Measurements from ENCODE around the gene CDC20. TPM values are rescaled to one million over a fixed set of nuclear protein-coding genes. Genes with fewer than 3 reads are reported as not detected.

Gene CDC20
- total and polyA plus RNA-seq, 2 donors (not counting 1 experiment from before 2014, with no cell fraction given): 1.1 to 1.5 TPM

GRCh38 chr1:43366179-43366578, 7.4 kb downstream of the CDC20 start:
- no peaks in the 10 kb centered on the region for H3K27me3 ChIP-seq (replicated peaks in 1 of 4; ENCODE audit: control extremely low read depth in 1 of 4, control insufficient read depth in 3 of 4, insufficient read depth in 4 of 4, low read length in 3 of 4)
- Mint-ChIP-seq H3K9me3 (ENCODE audit: insufficient read depth) (no peaks in the 10 kb centered on the region), H3K27ac (peak overlapping the region; percentile 75), H3K27me3 (no peaks in the 10 kb centered on the region), H3K4me1 (peaks cover 41% of the 10 kb centered on the region), H3K4me3 (peak overlapping the region; percentile 93)
- H3K4me2 ChIP-seq (replicated peaks; ENCODE audit: low read depth, low read length, poor library complexity, severe bottlenecking): peak overlapping the region; percentile 100
- WGBS (ENCODE audit: insufficient coverage): 84% methylated on average over 4 of the region's 11 CpGs
- peaks cover 32% of the 10 kb centered on the region for H4K20me1 ChIP-seq (ENCODE audit: control insufficient read depth, insufficient read depth, low read length, poor library complexity, severe bottlenecking)
- H2AFZ ChIP-seq (ENCODE audit: insufficient read depth, low read depth, low read length, poor library complexity, severe bottlenecking): no peak overlapping the region
- no peak for DNase-seq
- no peak overlapping the region for H3K9ac ChIP-seq (ENCODE audit: low read length)
- peaks cover 18 to 26% of the 10 kb centered on the region in 2 donors for H3K4me1 ChIP-seq (ENCODE audit: control insufficient read depth in 2 of 2, insufficient read depth in 2 of 2, low read length in 2 of 2)
- peaks cover 0 to 38% of the 10 kb centered on the region in 2 experiments for H3K36me3 ChIP-seq (replicated peaks in 1 of 2; ENCODE audit: control extremely low read depth in 1 of 2, control insufficient read depth in 1 of 2, extremely low read depth in 1 of 2, insufficient read depth in 2 of 2, low read length in 1 of 2)
- no peak for ATAC-seq (ENCODE audit: low read depth)
- intact Hi-C loops (cut with micrococcal nuclease): loop anchor here (5.0 to 10.0 kb wide), 4 partner anchors 286 to 666 kb away; partner anchors contain the start of genes C1orf50, KDM4A, P3H1 and SLC2A1
- ChIA-PET POLR2A (no interaction called here), CTCF (interaction anchor here (1.1 kb wide), 1 partner anchor 139 kb away, joined by 3 read pairs; no protein-coding TSS in a partner anchor)
- H3K79me2 ChIP-seq (ENCODE audit: control insufficient read depth, insufficient read depth, low read length): peaks cover 52% of the 10 kb centered on the region
- no peaks in the 10 kb centered on the region for H3K9me3 ChIP-seq (ENCODE audit: control extremely low read depth in 1 of 3, control insufficient read depth in 2 of 3, insufficient read depth in 1 of 3, low read length in 2 of 3)
- no peak overlapping the region for H3K4me3 ChIP-seq (ENCODE audit: control extremely low read depth in 1 of 5, extremely low read depth in 1 of 5, insufficient read depth in 1 of 5, low read depth in 2 of 5, low read length in 4 of 5)
- H3K27ac ChIP-seq (ENCODE audit: low read length in 2 of 2): peak overlapping the region in 1 of 2 donors; percentile 96
- no peak for TF ChIP-seq EZH2 (IDR thresholded peaks at IDR 0.05; ENCODE audit: borderline replicate concordance, insufficient read depth, low read depth, low read length, poor library complexity, severe bottlenecking)

DNA sequence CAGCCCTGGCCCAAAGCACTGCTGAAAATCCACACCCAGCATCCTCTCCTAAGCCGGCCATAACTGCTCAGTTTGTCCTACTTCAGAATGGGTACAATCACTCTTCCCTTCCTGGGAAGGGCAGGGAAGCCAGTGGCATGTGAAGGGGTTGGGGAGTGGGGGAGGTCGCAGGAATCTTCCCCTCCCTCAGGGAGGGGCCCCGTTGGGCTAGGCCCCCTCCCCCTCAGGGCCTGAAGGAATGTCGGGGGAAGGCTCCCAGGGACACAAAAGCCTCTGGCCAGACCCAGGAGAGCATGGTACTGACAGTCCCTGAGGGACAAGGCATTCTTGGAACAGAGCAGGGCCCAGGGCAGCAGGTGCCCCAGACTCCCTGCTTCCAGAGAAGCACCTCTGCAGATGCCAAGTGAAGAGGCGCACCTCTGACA, 7.8 kb downstream of the CDC20 start:
- H2AFZ ChIP-seq (ENCODE audit: insufficient read depth, low read depth, low read length, poor library complexity, severe bottlenecking): peak overlapping the region; percentile 87

More for the DNA sequence above, 7.8 kb downstream of the CDC20 start:
- H3K4me3 ChIP-seq (ENCODE audit: control extremely low read depth in 1 of 5, extremely low read depth in 1 of 5, insufficient read depth in 1 of 5, low read depth in 2 of 5, low read length in 4 of 5): peak overlapping the region in 4 of 5 experiments; percentile 78 to 90 (median 84)
- H3K27me3 ChIP-seq (replicated peaks in 1 of 4; ENCODE audit: control extremely low read depth in 1 of 4, control insufficient read depth in 3 of 4, insufficient read depth in 4 of 4, low read length in 3 of 4): no peaks in the 10 kb centered on the region
- Mint-ChIP-seq H3K4me1 (peaks cover 45% of the 10 kb centered on the region), H3K9me3 (ENCODE audit: insufficient read depth) (no peaks in the 10 kb centered on the region), H3K27me3 (no peaks in the 10 kb centered on the region), H3K4me3 (peak overlapping the region; percentile 93), H3K27ac (peak overlapping the region; percentile 94)
- intact Hi-C loops (cut with micrococcal nuclease): loop anchor here (5.0 to 10.0 kb wide), 4 partner anchors 286 to 666 kb away; partner anchors contain the start of genes C1orf50, KDM4A, P3H1 and SLC2A1
- ATAC-seq (ENCODE audit: low read depth) (no peak), DNase-seq (no peak)
- H3K79me2 ChIP-seq (ENCODE audit: control insufficient read depth, insufficient read depth, low read length): peaks cover 52% of the 10 kb centered on the region
- ChIA-PET POLR2A (interaction anchor here (0.5 to 2.5 kb wide), 3 partner anchors 8 to 577 kb away, joined by 3 to 34 read pairs (median 23); partner anchors contain the start of genes CDC20, MED8 and SZT2), CTCF (interaction anchor here (2.5 kb wide), 1 partner anchor 48 kb away, joined by 11 read pairs; no protein-coding TSS in a partner anchor)
- H3K4me2 ChIP-seq (replicated peaks; ENCODE audit: low read depth, low read length, poor library complexity, severe bottlenecking): peak overlapping the region; percentile 100
- 48% methylated on average over 2 of the region's 5 CpGs for WGBS (ENCODE audit: insufficient coverage)
- no peak for TF ChIP-seq EZH2 (IDR thresholded peaks at IDR 0.05; ENCODE audit: borderline replicate concordance, insufficient read depth, low read depth, low read length, poor library complexity, severe bottlenecking)
- TF ChIP-seq, protein P1, sequence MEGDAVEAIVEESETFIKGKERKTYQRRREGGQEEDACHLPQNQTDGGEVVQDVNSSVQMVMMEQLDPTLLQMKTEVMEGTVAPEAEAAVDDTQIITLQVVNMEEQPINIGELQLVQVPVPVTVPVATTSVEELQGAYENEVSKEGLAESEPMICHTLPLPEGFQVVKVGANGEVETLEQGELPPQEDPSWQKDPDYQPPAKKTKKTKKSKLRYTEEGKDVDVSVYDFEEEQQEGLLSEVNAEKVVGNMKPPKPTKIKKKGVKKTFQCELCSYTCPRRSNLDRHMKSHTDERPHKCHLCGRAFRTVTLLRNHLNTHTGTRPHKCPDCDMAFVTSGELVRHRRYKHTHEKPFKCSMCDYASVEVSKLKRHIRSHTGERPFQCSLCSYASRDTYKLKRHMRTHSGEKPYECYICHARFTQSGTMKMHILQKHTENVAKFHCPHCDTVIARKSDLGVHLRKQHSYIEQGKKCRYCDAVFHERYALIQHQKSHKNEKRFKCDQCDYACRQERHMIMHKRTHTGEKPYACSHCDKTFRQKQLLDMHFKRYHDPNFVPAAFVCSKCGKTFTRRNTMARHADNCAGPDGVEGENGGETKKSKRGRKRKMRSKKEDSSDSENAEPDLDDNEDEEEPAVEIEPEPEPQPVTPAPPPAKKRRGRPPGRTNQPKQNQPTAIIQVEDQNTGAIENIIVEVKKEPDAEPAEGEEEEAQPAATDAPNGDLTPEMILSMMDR (IDR thresholded peaks at IDR 0.05): no peak
- H3K4me1 ChIP-seq (ENCODE audit: control insufficient read depth in 2 of 2, insufficient read depth in 2 of 2, low read length in 2 of 2): peaks cover 18 to 26% of the 10 kb centered on the region in 2 donors
- no peaks in the 10 kb centered on the region for H3K9me3 ChIP-seq (ENCODE audit: control extremely low read depth in 1 of 3, control insufficient read depth in 2 of 3, insufficient read depth in 1 of 3, low read length in 2 of 3)
- peak overlapping the region; percentile 56 to 96 for H3K27ac ChIP-seq (ENCODE audit: low read length in 2 of 2)
- H4K20me1 ChIP-seq (ENCODE audit: control insufficient read depth, insufficient read depth, low read length, poor library complexity, severe bottlenecking): peaks cover 32% of the 10 kb centered on the region
- H3K36me3 ChIP-seq (replicated peaks in 1 of 2; ENCODE audit: control extremely low read depth in 1 of 2, control insufficient read depth in 1 of 2, extremely low read depth in 1 of 2, insufficient read depth in 2 of 2, low read length in 1 of 2): peaks cover 0 to 36% of the 10 kb centered on the region in 2 experiments
- peak overlapping the region; percentile 86 for H3K9ac ChIP-seq (ENCODE audit: low read length)
